GM12878 (cell line): Measurements from ENCODE around the gene POTEI.
"Not testable (repeated sequence)": the region's sequence is repeated elsewhere in the genome, so short reads cannot be mapped to it uniquely, and the experiment has no call there.

Experiments used
- MYC ChIP-seq: IDR thresholded peaks from 2 replicates; pipeline ENCODE4 v1.6.1; 2011; ENCODE audit warnings: mild to moderate bottlenecking, low read length, moderate library complexity, inconsistent platforms; ENCODE audit not compliant: insufficient read depth, insufficient replicate concordance, insufficient read length, severe bottlenecking
- NFYB ChIP-seq: IDR thresholded peaks from 2 replicates; pipeline ENCODE4 v1.6.1; 2011; ENCODE audit warnings: low read depth, mild to moderate bottlenecking, low read length, improper control_type of control experiment, moderate library complexity; ENCODE audit not compliant: insufficient read depth

DNA sequence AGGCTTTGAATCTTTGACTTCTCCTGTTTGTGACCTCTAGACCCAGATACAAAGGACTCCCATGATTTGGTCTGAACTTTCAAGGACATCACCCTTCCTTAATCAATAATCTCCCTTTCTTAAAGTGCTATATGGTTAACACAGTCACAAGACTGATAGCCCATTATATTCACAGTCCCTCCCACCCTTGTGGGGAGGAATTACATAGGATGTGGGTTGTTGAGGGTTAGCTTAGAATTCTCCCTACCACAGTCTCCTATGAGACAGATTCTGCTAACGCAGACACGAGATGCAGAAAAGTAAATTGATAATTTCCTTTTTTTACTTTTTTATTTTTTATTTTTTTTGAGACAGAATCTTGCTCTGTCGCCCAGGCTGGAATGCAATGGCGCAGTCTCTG, 45.0 kb upstream of the POTEI start:
- TF ChIP-seq MYC, NFYB: not testable (repeated sequence)
